GM19328 (cell line): ENCODE data around the gene MISP.
"Not testable (repeated sequence)": the region's sequence is repeated elsewhere in the genome, so short reads cannot be mapped to it uniquely, and the experiment has no call there.

Source experiments
- ATAC-seq: cut with Tn5 transposase; IDR thresholded peaks from one replicate; pipeline ENCODE4 v1.9.1; 2021; ENCODE audit warnings: mild to moderate bottlenecking, moderate library complexity; ENCODE audit not compliant: unreplicated experiment

MISP gene

DNA sequence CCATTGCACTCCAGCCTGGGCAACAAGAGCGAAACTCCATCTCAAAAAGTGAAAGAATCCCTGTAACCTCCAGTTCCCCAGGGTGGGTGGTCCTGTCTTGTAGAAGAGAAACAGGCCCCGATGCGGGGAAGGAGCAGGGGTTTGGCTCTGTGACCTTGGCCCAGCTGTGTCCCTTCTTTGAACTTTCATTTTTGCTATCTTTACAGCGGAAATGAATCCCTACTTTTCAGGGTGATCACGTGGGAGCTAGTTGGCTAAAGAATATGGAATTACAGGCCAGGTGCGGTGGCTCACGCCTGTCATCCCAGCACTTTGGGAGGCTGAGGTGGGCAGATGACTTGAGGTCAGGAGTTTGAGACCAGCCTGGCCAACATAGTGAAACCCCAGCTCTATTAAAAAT is 5.8 kb upstream of the MISP start:
- ATAC-seq = not testable (repeated sequence)

DNA sequence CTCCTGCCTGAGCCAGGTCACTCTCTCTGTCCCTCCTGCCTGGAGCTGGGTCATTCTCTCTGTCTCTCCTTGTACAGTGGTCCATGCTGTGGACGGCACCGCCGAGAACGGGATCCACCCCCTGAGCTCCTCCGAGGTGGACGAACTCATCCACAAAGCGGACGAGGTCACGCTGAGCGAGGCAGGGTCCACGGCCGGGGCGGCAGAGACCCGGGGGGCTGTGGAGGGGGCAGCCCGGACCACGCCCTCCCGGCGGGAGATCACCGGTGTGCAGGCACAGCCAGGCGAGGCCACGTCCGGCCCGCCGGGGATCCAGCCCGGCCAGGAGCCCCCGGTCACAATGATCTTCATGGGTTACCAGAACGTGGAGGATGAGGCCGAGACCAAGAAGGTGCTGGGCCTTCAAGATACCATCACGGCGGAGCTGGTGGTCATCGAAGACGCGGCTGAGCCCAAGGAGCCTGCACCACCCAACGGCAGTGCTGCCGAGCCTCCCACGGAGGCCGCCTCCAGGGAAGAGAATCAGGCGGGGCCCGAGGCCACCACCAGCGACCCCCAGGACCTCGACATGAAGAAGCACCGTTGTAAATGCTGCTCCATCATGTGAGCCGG is 4.6 kb upstream of the MISP start:
- no peak for ATAC-seq

DNA sequence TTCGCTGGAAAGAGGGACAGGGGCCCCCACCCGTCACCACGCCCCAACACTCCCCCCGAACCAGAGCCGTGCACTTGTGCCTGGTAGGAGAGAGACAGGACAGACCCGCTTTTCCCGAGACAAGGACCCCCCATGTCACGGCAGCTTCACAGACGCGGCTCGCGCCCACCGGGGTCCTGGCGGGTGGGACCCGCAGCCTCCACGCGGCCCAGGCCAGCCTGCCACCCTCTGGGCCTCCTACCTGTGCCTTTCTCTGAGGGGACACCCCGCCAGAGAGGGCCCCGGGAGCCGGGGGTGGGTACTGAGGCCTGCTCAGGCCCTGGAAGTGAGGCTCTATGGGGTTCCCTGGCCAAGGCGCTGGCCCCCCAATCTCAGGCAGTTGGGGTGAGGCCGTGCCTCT is 4.0 kb upstream of the MISP start:
- no peak for ATAC-seq

- ATAC-seq = no peak
Measured at GRCh38 chr19:747432-748273, 3.3 kb upstream of the MISP start.

- ATAC-seq = no peak
Measured at GRCh38 chr19:748274-748598, 2.7 kb upstream of the MISP start.

DNA sequence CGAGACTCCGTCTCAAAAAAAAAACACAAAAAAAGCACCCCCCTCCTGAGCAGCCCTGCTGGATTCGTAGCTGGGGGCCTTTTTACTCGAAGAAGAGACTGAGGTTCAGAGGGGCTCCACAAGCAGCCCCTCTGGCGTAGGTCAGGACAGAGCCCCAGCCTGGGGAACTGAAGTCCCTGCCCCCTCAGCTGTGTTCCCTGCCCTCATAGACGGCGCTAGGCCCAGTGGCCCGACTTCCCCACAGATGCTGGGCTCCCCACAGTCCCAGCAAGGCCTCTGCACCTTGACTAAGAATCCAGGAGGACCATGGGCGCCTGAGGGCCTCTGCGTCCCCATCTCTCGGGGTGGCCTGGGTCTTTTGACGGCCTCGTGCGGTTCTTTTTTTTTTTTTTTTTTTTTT is 1.1 kb upstream of the MISP start:
- ATAC-seq = no peak

DNA sequence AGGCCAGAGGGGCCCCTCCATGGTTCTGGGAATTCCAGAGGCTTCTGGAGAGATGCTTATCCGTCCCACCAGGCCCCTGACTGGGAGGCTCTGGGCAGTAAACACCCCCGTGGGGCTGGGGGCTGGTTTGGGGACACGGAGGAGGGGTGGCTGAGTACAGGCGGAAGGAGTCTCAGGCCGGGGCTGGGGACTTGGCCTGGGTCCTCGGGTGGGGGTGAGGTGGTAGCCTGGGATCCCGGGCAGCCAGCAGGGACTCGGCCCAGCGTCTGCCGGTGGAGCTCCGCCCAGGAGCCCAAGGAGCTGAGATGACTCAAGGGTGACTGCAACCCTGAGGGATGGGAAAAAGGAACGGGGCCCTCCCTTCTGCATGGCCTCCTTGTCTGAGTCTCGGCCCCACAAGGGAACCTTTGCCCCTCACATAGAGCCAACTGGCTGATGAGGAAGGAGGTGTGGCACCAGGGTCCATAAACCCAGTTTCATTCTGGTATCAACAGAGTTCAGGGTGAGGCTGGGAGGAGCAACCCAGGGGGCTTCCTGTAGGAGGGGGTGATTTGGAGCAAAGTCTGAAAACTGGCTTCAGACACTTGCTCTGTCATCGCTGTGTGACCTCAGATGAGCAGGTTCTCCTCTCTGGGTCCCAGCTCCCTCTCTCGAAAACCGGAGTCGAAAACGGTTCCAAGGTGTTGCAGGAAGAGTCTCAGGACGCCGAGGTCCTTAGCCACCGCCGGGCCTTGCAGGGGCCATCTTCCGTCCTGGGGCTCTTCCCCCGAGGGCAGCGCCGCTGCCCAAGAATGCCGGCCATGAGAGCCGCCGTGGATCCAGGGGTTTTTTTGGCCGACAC is 809 bp downstream of the MISP start:
- no peak for ATAC-seq

DNA sequence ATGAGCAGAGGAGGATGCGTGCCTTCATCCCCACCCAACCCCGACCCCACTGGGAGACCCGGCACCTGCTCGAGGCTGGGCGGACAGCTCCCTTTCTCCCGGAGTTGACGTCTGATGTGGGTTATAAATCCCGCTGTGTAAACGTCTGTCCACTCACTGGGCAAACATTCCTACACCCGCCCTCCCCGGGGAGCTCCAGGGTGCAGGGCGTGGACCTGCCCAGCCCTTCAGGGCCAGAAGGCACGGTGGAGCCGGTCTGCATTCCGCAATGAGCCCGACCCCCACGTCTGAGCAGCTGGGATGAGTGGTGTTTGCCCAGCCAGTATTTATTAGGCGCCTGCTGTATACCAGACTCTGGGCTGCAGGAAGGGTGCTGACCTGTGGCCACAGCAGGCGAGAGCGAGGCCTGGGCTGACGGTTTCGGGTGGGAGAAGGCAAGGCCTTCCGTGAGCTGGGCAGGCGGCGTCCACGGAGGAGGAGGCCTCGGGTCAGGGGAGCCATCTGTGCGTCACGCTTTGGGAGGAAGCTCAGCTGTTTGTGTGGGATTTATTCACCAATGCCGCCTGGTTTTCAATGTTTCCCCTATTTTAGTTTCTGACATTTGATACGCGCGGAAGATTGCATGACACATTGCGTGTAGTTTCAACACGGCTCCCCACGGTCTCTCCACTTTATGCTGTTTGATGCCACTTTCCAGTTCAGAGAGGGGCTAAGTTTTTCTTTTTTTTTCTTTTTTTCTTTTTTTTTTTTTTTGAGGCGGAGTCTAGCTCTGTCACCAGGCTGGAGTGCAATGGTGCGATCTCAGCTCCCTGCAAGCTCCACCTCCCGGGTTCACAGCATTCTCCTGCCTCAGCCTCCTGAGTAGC is 2.0 kb downstream of the MISP start:
- ATAC-seq = no peak

DNA sequence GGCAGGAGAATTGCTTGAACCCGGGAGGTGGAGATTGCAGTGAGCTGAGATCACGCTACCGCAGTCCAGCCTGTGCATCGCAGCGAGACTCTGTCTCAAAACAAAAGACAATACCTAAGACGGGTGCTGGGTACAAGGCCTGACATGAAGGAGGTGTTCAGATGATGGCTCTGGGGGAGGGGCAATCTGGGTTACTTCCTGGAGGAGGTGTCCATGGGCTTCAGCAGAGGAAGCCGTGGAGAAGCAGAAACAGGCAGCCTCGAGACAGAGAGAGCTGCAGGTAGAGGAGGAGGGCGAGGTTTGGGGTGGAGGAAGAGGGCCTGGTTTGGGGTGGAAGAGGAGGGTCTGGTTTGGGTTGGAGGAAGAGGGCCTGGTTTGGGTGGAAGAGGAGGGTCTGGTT is 3.6 kb downstream of the MISP start:
- no peak for ATAC-seq

- no peak for ATAC-seq
Measured at GRCh38 chr19:755063-755462, 4.2 kb downstream of the MISP start.

GRCh38 chr19:756236-756635 is 5.3 kb downstream of the MISP start:
- ATAC-seq = no peak

GRCh38 chr19:756821-757688 is 6.1 kb downstream of the MISP start:
- ATAC-seq = no peak

DNA sequence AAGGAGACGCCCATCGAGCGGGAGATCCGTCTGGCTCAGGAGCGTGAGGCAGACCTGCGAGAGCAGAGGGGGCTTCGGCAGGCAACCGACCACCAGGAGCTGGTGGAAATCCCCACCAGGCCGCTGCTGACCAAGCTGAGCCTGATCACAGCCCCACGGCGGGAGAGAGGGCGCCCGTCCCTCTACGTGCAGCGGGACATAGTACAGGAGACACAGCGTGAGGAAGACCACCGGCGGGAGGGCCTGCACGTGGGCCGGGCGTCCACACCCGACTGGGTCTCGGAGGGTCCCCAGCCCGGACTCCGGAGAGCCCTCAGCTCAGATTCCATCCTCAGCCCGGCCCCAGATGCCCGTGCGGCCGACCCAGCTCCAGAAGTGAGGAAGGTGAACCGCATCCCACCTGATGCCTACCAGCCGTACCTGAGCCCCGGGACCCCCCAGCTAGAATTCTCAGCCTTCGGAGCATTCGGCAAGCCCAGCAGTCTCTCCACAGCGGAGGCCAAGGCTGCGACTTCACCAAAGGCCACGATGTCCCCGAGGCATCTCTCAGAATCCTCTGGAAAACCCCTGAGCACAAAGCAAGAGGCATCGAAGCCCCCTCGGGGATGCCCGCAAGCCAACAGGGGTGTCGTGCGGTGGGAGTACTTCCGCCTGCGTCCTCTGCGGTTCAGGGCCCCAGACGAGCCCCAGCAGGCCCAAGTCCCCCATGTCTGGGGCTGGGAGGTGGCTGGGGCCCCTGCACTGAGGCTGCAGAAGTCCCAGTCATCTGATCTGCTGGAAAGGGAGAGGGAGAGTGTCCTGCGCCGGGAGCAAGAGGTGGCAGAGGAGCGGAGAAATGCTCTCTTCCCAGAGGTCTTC is 7.1 kb downstream of the MISP start:
- no peak for ATAC-seq

GRCh38 chr19:763181-763580 is 12.3 kb downstream of the MISP start:
- no peak for ATAC-seq

- no peak for ATAC-seq
Measured at GRCh38 chr19:763869-764268, 13.0 kb downstream of the MISP start.

- no peak for ATAC-seq
Measured at GRCh38 chr19:764301-764700, 13.4 kb downstream of the MISP start.

DNA sequence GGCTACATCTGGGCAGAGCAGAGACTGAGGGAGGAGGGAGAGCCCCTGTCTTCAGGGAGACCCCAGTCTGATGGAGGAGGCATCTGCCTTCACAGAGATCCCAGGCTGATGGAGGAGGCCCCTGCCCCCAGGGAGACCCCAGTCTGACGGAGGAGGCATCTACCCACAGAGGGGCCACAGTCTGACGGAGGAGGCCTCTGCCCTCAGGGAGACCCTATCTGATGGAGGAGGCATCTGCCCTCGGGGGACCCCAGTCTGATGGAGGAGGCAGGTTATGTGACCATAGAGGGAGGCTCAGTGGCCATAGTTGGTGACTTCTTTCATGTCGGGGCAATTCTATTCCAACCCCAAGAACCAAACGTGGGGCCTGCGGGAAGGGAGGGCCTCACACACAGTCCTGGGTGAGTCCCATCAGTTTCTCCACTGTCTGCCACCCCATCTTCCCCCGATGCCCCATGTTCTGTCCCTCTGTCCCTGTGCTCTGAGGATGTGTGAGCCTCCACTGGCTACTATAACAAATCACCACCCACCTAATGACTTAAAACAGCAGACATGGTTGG is 14.3 kb downstream of the MISP start:
- ATAC-seq = no peak

- ATAC-seq = no peak
Measured at GRCh38 chr19:768424-768823, 17.5 kb downstream of the MISP start.

DNA sequence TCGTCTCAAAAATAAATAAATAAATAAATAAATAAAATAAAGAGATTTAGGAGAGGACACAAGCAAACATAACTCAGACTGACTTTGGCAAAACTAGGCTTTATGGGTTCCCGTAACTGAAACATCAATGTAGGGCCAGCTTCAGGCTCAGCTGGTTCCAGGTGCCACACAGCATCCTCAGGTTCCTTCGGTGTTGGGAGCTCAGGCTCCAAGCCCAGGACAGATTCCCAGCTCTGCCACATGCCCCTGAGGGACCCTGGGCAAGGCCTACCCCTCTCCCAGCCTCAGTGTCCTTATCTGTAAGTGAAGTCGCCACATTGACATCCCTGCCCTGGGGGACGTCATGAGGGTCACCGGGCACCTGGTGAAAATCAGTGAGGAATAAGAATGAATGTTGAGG is 18.7 kb downstream of the MISP start:
- ATAC-seq = no peak
